Peyer's patch (tissue), 4 donors: Measurements from ENCODE around the gene CDC42SE2.

Source experiments
- CTCF ChIP-seq, 6 experiments: fragments of 450-650 bp in 4 of 6; fragments of 200-600 bp in 2 of 6; sonication (generic) in 1 of 6; IDR thresholded peaks; one replicate each; pipeline ENCODE4 v1.5.1; 2017 to 2019; ENCODE audit warnings: antibody characterized with exemption in 6 of 6, mild to moderate bottlenecking in 3 of 6, moderate library complexity in 1 of 6
- POLR2A ChIP-seq, 2 donors: fragments of 450-650 bp; IDR thresholded peaks; one replicate each; pipeline ENCODE4 v1.5.1; 2017; ENCODE audit warnings: antibody characterized with exemption in 2 of 2, mild to moderate bottlenecking in 2 of 2, moderate library complexity in 2 of 2

DNA sequence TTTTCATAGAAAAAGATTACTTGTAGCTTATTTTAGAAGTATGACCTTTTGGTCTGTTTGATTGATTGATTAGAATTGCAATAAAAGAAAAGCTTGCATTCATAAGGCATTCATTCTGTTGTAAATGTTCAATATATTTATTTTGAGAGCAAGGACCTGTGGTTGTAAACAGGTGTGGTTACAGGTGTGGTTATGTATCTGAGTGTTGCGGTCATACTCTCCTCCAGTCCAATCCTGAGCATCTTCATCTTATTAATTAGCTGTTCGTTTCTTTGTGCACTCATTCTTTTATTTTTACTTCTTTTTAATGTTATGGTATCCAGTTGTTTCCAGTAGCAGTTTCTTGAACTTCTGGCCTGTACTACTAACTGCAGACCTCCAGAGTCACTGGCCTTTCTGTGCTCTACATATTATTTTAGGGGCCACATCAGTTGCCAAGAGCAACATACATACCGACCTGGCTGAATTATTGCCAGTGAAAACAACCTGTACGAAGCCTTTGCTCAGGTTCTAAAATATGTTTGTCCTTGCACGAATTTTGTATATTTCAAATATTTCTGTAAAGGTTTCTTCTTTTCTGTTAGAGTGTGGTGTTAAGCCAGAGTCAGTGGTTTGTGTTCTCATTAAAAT is 128.7 kb downstream of the CDC42SE2 start:
- TF ChIP-seq CTCF (IDR thresholded peaks at IDR 0.05): no peak
- no peak for TF ChIP-seq POLR2A (IDR thresholded peaks at IDR 0.05)
